H1 (cell line): Measurements from ENCODE around the gene COQ8A. TPM values are rescaled to one million over a fixed set of nuclear protein-coding genes. Genes with fewer than 3 reads are reported as not detected.

Experiments used
- CTCF ChIA-PET: fragments of 300-600 bp; sonication (Branson Sonifier 250); formaldehyde crosslinking; loops from one replicate; lab custom pipeline; 2021; ENCODE audit not compliant: partially characterized antibody; lab: Charles Lee
- POLR2A ChIA-PET: fragments of 300-600 bp; sonication (Branson Sonifier 250); formaldehyde crosslinking; loops from one replicate; lab custom pipeline; 2021; ENCODE audit warnings: inconsistent platforms; ENCODE audit not compliant: partially characterized antibody; lab: Charles Lee
- DNase-seq, 2 experiments: peaks; one replicate each; pipeline versions ENCODE4 v3.0.0 to v3.0.0-alpha.2; 2010 to 2022; ENCODE audit warnings: low spot score in 2 of 2, low read depth in 1 of 2, mixed read lengths in 1 of 2
- FAIRE-seq: peaks from 2 replicates; lab custom pipeline; 2011; peaks lifted over from hg19 to GRCh38; lab: Jason Lieb, UNC
- H2AFZ ChIP-seq: 2 replicates; pipeline ENCODE4 v1.8.1; 2012; ENCODE audit warnings: low read length, inconsistent platforms
- H2AK5ac ChIP-seq: 2 replicates; pipeline ENCODE4 v1.6.1; 2013; ENCODE audit warnings: low read depth, low read length
- H2BK120ac ChIP-seq: replicated peaks from 2 replicates; pipeline ENCODE3; 2013; ENCODE audit warnings: low read depth, low read length, inconsistent platforms
- H2BK12ac ChIP-seq: 2 replicates; pipeline ENCODE4 v1.6.1; 2013; ENCODE audit warnings: low read depth, low read length
- H2BK15ac ChIP-seq: 2 replicates; pipeline ENCODE4 v1.6.1; 2013; ENCODE audit warnings: low read length
- H2BK20ac ChIP-seq: 2 replicates; pipeline ENCODE4 v1.6.1; 2013; ENCODE audit warnings: low read length
- H2BK5ac ChIP-seq: 2 replicates; pipeline ENCODE4 v1.6.1; 2013; ENCODE audit warnings: low read depth, low read length
- H3K14ac ChIP-seq: 2 replicates; pipeline ENCODE4 v1.6.1; 2013; ENCODE audit warnings: inconsistent platforms; ENCODE audit not compliant: insufficient read length
- H3K18ac ChIP-seq: 2 replicates; pipeline ENCODE4 v1.6.1; 2013; ENCODE audit warnings: low read length; ENCODE audit errors: extremely low read depth
- H3K23ac ChIP-seq: 2 replicates; pipeline ENCODE4 v1.6.1; 2013; ENCODE audit warnings: inconsistent platforms; ENCODE audit not compliant: insufficient read length
- H3K23me2 ChIP-seq: 2 replicates; pipeline ENCODE4 v1.6.1; 2013; ENCODE audit warnings: low read depth, low read length
- H3K27ac ChIP-seq: 2 replicates; pipeline ENCODE4 v1.6.1; 2011; ENCODE audit warnings: low read depth, low read length, inconsistent platforms
- H3K27me3 ChIP-seq, 4 experiments: replicated peaks in 1 of 4; 1 replicate in 1 of 4; 2 replicates in 3 of 4; pipeline versions ENCODE4 v1.6.1 to v1.8.1; 2011 to 2013; ENCODE audit warnings: low read length in 3 of 4, mild to moderate bottlenecking in 3 of 4, inconsistent platforms in 2 of 4, mixed read lengths in 2 of 4, moderate library complexity in 1 of 4; ENCODE audit not compliant: control insufficient read depth in 3 of 4, insufficient read depth in 3 of 4; ENCODE audit errors: extremely low read depth in 1 of 4
- H3K36me3 ChIP-seq, 4 experiments: 2 replicates each; pipeline versions ENCODE4 v1.6.1 to v1.8.1; 2011 to 2013; ENCODE audit warnings: mild to moderate bottlenecking in 4 of 4, low read length in 3 of 4, moderate library complexity in 2 of 4, control low read depth in 1 of 4, inconsistent platforms in 1 of 4; ENCODE audit not compliant: insufficient read depth in 4 of 4, control insufficient read depth in 2 of 4
- H3K4ac ChIP-seq: replicated peaks from 2 replicates; pipeline ENCODE3; 2013; ENCODE audit warnings: low read length, low read depth, mixed read lengths, inconsistent platforms; ENCODE audit not compliant: insufficient read length
- H3K4me1 ChIP-seq, 4 experiments: replicated peaks in 1 of 4; 1 replicate in 1 of 4; 2 replicates in 3 of 4; pipeline versions ENCODE4 v1.6.1 to v1.8.1; 2011 to 2013; ENCODE audit warnings: low read length in 3 of 4, inconsistent platforms in 2 of 4, mixed read lengths in 1 of 4; ENCODE audit not compliant: insufficient read depth in 4 of 4, control insufficient read depth in 3 of 4
- H3K4me2 ChIP-seq, 2 experiments: 2 replicates each; pipeline versions ENCODE4 v1.6.1 to v1.8.1; 2011 to 2013; ENCODE audit warnings: low read depth in 2 of 2, low read length in 2 of 2, control low read depth in 1 of 2, inconsistent platforms in 1 of 2, mild to moderate bottlenecking in 1 of 2; ENCODE audit not compliant: insufficient read depth in 1 of 2
- H3K4me3 ChIP-seq, 4 experiments: fragments of 200-600, 300-600 bp in 1 of 4; sonication (generic), shearing (Covaris generic), sonication (Bioruptor Twin) in 1 of 4; 2 replicates each; pipeline versions ENCODE4 v1.5.1 to v1.8.1; 2011 to 2016; ENCODE audit warnings: low read length in 4 of 4, low read depth in 3 of 4, control low read depth in 2 of 4, inconsistent platforms in 2 of 4, mild to moderate bottlenecking in 2 of 4, mixed read lengths in 1 of 4, moderate library complexity in 1 of 4; ENCODE audit not compliant: insufficient read depth in 2 of 4; ENCODE audit errors: extremely low read depth in 1 of 4
- H3K56ac ChIP-seq: replicated peaks from 2 replicates; pipeline ENCODE3; 2013; ENCODE audit warnings: low read depth, mild to moderate bottlenecking, mixed read lengths, low read length, inconsistent platforms; ENCODE audit not compliant: insufficient read length
- H3K79me1 ChIP-seq: 2 replicates; pipeline ENCODE4 v1.6.1; 2013; ENCODE audit warnings: low read depth, low read length, control low read depth
- H3K79me2 ChIP-seq, 2 experiments: 2 replicates each; pipeline versions ENCODE4 v1.6.1 to v1.8.1; 2012 to 2013; ENCODE audit warnings: low read length in 2 of 2, mild to moderate bottlenecking in 2 of 2, inconsistent platforms in 1 of 2; ENCODE audit not compliant: insufficient read depth in 2 of 2, control insufficient read depth in 1 of 2
- H3K9ac ChIP-seq, 4 experiments: replicated peaks in 1 of 4; 1 replicate in 1 of 4; 2 replicates in 3 of 4; pipeline versions ENCODE4 v1.6.1 to v1.8.1; 2011 to 2013; ENCODE audit warnings: low read depth in 3 of 4, low read length in 3 of 4, control low read depth in 2 of 4, mild to moderate bottlenecking in 2 of 4, moderate library complexity in 2 of 4, inconsistent platforms in 1 of 4; ENCODE audit errors: extremely low read depth in 1 of 4
- H3K9me3 ChIP-seq, 2 experiments: 2 replicates each; pipeline versions ENCODE4 v1.6.1 to v1.8.1; 2012 to 2013; ENCODE audit warnings: mild to moderate bottlenecking in 2 of 2, moderate library complexity in 2 of 2, control low read depth in 1 of 2, inconsistent platforms in 1 of 2, low read depth in 1 of 2, low read length in 1 of 2, mixed read lengths in 1 of 2; ENCODE audit not compliant: insufficient read depth in 2 of 2
- H4K20me1 ChIP-seq, 2 experiments: replicated peaks in 1 of 2; 2 replicates each; pipeline versions ENCODE3 to v1.8.1; 2011 to 2013; ENCODE audit warnings: inconsistent platforms in 2 of 2, low read length in 2 of 2, mild to moderate bottlenecking in 1 of 2; ENCODE audit not compliant: insufficient read depth in 2 of 2, control insufficient read depth in 1 of 2
- H4K5ac ChIP-seq: 2 replicates; pipeline ENCODE4 v1.6.1; 2013; ENCODE audit warnings: low read length, low read depth, mixed read lengths, inconsistent platforms; ENCODE audit not compliant: insufficient read length
- H4K8ac ChIP-seq: 2 replicates; pipeline ENCODE4 v1.8.0; 2013; ENCODE audit warnings: mild to moderate bottlenecking, moderate library complexity, low read length, inconsistent platforms; ENCODE audit not compliant: insufficient read depth; ENCODE audit errors: extremely low read depth
- H4K91ac ChIP-seq: replicated peaks from 2 replicates; pipeline ENCODE3; 2013; ENCODE audit warnings: low read length, mixed read lengths, inconsistent platforms; ENCODE audit not compliant: insufficient read length
- CEBPB ChIP-seq: IDR thresholded peaks from 2 replicates; pipeline ENCODE4 v1.6.1; 2012; ENCODE audit warnings: low read depth, low read length
- E2F6 ChIP-seq: IDR thresholded peaks from 2 replicates; pipeline ENCODE4 v1.6.1; 2012; ENCODE audit warnings: inconsistent platforms
- HDAC2 ChIP-seq, 2 experiments: fragments of 300-600 bp in 1 of 2; sonication (generic) in 1 of 2; IDR thresholded peaks; 2 replicates each; pipeline ENCODE4 v1.6.1; 2011 to 2012; ENCODE audit warnings: low read depth in 2 of 2, low read length in 2 of 2, mild to moderate bottlenecking in 2 of 2, moderate library complexity in 2 of 2, borderline replicate concordance in 1 of 2, inconsistent platforms in 1 of 2
- HDAC6 ChIP-seq: IDR thresholded peaks from one replicate; pipeline ENCODE4 v1.7.1; 2012; ENCODE audit warnings: low read depth, mild to moderate bottlenecking, inconsistent platforms, low read length, moderate library complexity
- MAX ChIP-seq: IDR thresholded peaks from 2 replicates; pipeline ENCODE4 v1.6.1; 2012; ENCODE audit warnings: inconsistent platforms
- SIRT6 ChIP-seq: IDR thresholded peaks from one replicate; pipeline ENCODE4 v1.7.1; 2012; ENCODE audit warnings: low read length, inconsistent platforms
- polyA plus RNA-seq, 7 experiments: library from polyadenylated mRNA; depleted of rRNA in 3 of 7; stranded (reverse) in 5 of 7; unstranded in 2 of 7; fragments of >200 nt in 5 of 7; fragments of 200-250 nt in 2 of 7; gene quantifications; 1 replicate in 5 of 7; 2 replicates in 1 of 7; 4 replicates in 1 of 7; pipeline versions ENCODE4 v1.2.1 to v1.2.3, GENCODE V29; 2011 to 2013; ENCODE audit warnings: missing spikeins in 2 of 7, mixed read lengths in 2 of 7
- total RNA-seq: library from RNA; stranded (reverse); fragmentation: NEBNext Ultra II Directional; extraction: Animal tissue kit (Norgen Biotek cat#: 25700); gene quantifications from 2 replicates; pipeline ENCODE4 v1.2.1, GENCODE V29; 2021

Gene COQ8A
- total and polyA plus RNA-seq, 2 of the 8 experiments (the other 6 are each of a cell fraction or from before 2014, with no cell fraction given), result 28.5 to 38.9 TPM

- no peak overlapping the region for H2BK12ac ChIP-seq
- no peaks in the 10 kb centered on the region for H3K23me2 ChIP-seq
- no peak overlapping the region for H2AFZ ChIP-seq
- DNase-seq (no peak), FAIRE-seq (no peak)
- CTCF ChIA-PET, result interaction anchor here (1.0 to 1.6 kb wide), 3 partner anchors 9 to 26 kb away, joined by 4 to 6 read pairs (median 5); no protein-coding TSS in a partner anchor
- H3K4ac ChIP-seq, result no peak overlapping the region
- no peak overlapping the region for H3K14ac ChIP-seq
- no peak overlapping the region for H4K91ac ChIP-seq
- H2BK20ac ChIP-seq, result no peak overlapping the region
- no peak overlapping the region for H3K4me3 ChIP-seq
- TF ChIP-seq E2F6 (no peak), HDAC6 (no peak), CEBPB (no peak), SIRT6 (no peak), HDAC2 (IDR thresholded peaks at IDR 0.05; ENCODE audit: borderline replicate concordance in 1 of 2, low read depth in 2 of 2, low read length in 2 of 2) (no peak), MAX (no peak)
- no peak overlapping the region for H4K8ac ChIP-seq
- no peaks in the 10 kb centered on the region for H3K9me3 ChIP-seq
- H2BK5ac ChIP-seq, result no peak overlapping the region
- no peak overlapping the region for H4K5ac ChIP-seq
- H3K23ac ChIP-seq, result no peak overlapping the region
- H3K9ac ChIP-seq, result no peak overlapping the region
- H3K4me1 ChIP-seq, result no peaks in the 10 kb centered on the region
- no peaks in the 10 kb centered on the region for H4K20me1 ChIP-seq
- H3K56ac ChIP-seq, result no peak overlapping the region
- no peak overlapping the region for H2BK120ac ChIP-seq
- no peaks in the 10 kb centered on the region for H3K27me3 ChIP-seq
- no peaks in the 10 kb centered on the region for H3K79me2 ChIP-seq
- H3K27ac ChIP-seq, result no peak overlapping the region
- H2AK5ac ChIP-seq, result no peak overlapping the region
- no peaks in the 10 kb centered on the region for H3K79me1 ChIP-seq
- no peaks in the 10 kb centered on the region for H3K36me3 ChIP-seq
- H3K18ac ChIP-seq, result no peak overlapping the region
- H3K4me2 ChIP-seq, result no peak overlapping the region
- POLR2A ChIA-PET, result no interaction called here
- H2BK15ac ChIP-seq, result no peak overlapping the region
Observed at GRCh38 chr1:227009937-227010336, 69.8 kb downstream of the COQ8A start.
